Hepatocyte (in vitro differentiated cells): ENCODE measurements around the gene KLRC1.

ENCODE experiments used
- EZH2 ChIP-seq: fragments of 200-600 bp; sonication (generic); IDR thresholded peaks from 2 replicates; pipeline ENCODE4 v1.6.1; 2016; ENCODE audit warnings: antibody characterized with exemption, mild to moderate bottlenecking, borderline replicate concordance
- EZH2phosphoT487 ChIP-seq: fragments of 200-600 bp; sonication (generic); IDR thresholded peaks from one replicate; pipeline ENCODE4 v1.6.1; 2018; ENCODE audit warnings: antibody characterized with exemption, mild to moderate bottlenecking, low read depth, moderate library complexity; ENCODE audit not compliant: unreplicated experiment, severe bottlenecking
- TF ChIP-seq, protein P1 (sequence below): fragments of 200-600 bp; sonication (generic); IDR thresholded peaks from 2 replicates; pipeline ENCODE4 v1.5.1; 2016; ENCODE audit warnings: antibody characterized with exemption, mild to moderate bottlenecking; ENCODE audit not compliant: poor library complexity

DNA sequence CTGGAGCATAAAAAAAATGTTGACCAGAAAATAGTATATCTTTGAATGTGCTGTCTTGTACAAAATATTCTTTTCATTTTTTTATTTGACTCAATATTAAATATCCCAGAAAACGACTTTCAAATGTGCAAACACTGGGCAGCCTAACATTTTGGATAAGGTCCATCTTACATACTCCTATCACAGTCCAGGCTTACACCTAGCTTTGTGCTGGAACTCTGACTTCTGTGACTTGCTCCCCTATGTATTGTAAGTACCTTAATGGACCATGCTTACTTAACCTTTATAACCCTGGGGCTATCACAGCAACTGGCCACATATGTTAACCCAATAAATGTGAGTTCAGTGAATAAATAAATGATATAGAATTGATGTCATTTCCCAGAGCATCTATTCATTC, 44.9 kb upstream of the KLRC1 start:
- TF ChIP-seq EZH2phosphoT487 (no peak), EZH2 (no peak)
- TF ChIP-seq, protein P1, sequence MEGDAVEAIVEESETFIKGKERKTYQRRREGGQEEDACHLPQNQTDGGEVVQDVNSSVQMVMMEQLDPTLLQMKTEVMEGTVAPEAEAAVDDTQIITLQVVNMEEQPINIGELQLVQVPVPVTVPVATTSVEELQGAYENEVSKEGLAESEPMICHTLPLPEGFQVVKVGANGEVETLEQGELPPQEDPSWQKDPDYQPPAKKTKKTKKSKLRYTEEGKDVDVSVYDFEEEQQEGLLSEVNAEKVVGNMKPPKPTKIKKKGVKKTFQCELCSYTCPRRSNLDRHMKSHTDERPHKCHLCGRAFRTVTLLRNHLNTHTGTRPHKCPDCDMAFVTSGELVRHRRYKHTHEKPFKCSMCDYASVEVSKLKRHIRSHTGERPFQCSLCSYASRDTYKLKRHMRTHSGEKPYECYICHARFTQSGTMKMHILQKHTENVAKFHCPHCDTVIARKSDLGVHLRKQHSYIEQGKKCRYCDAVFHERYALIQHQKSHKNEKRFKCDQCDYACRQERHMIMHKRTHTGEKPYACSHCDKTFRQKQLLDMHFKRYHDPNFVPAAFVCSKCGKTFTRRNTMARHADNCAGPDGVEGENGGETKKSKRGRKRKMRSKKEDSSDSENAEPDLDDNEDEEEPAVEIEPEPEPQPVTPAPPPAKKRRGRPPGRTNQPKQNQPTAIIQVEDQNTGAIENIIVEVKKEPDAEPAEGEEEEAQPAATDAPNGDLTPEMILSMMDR, result no peak
